Gastrocnemius medialis (tissue), 4 donors: ENCODE measurements around the gene KMT2A.

Experiments
- CTCF ChIP-seq, 5 experiments: fragments of 450-650 bp in 3 of 5; fragments of 200-600 bp in 2 of 5; sonication (generic) in 2 of 5; IDR thresholded peaks in 4 of 5; conservative IDR thresholded peaks in 1 of 5; 1 replicate in 4 of 5; 2 replicates in 1 of 5; pipeline ENCODE4 v1.5.1; 2016 to 2019; ENCODE audit warnings: antibody characterized with exemption in 5 of 5, mild to moderate bottlenecking in 3 of 5, moderate library complexity in 3 of 5
- POLR2A ChIP-seq, 2 donors: fragments of 450-650 bp; IDR thresholded peaks; one replicate each; pipeline ENCODE4 v1.6.1; 2017; ENCODE audit warnings: antibody characterized with exemption in 2 of 2, mild to moderate bottlenecking in 2 of 2, moderate library complexity in 2 of 2

DNA sequence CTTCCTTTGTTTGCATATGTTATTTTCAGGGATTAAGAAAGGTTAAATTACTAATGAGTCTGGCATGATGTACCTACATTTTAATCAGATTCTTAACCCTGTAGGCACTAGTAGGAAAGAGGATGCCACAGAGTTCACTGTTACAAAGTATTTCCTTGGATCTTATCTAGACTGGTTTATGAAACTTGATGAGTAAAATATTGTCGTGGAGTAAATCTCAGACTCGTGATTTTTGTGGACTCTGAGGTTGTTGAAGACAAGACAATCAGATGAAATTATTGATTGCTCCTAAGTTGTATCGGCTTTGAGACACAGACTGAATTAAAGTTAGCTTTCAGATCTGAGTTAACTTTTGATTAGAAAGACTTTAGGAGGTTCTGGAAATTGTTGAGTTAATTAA is 6.0 kb downstream of the KMT2A start:
- TF ChIP-seq POLR2A (IDR thresholded peaks at IDR 0.05) (no peak), CTCF (IDR thresholded peaks at IDR 0.05 in 4 of 5, conservative IDR thresholded peaks at IDR 0.05 in 1 of 5) (no peak)
